GM23248 (cell line): ENCODE data around the gene ATXN7L2. TPM values are rescaled to one million over a fixed set of nuclear protein-coding genes. Genes with fewer than 3 reads are reported as not detected.

Source experiments
- DNase-seq: peaks from one replicate; pipeline ENCODE4 v3.0.0-alpha.2; 2015
- H2AFZ ChIP-seq: fragments of 200-600 bp; sonication (generic); 2 replicates; pipeline ENCODE4 v1.6.1; 2016; ENCODE audit warnings: antibody characterized with exemption
- H3F3A ChIP-seq: fragments of 200-600 bp; sonication (generic); 2 replicates; pipeline ENCODE4 v1.6.1; 2016; ENCODE audit warnings: mild to moderate bottlenecking, antibody characterized with exemption, mixed run types; ENCODE audit not compliant: insufficient read depth
- H3K27ac ChIP-seq: fragments of 200-600 bp; sonication (generic); 2 replicates; pipeline ENCODE4 v1.5.1; 2016; ENCODE audit warnings: mild to moderate bottlenecking
- H3K27me3 ChIP-seq: fragments of 200-600 bp; sonication (generic); replicated peaks from 2 replicates; pipeline ENCODE4 v1.6.1; 2016; ENCODE audit warnings: mild to moderate bottlenecking; ENCODE audit not compliant: insufficient read depth
- H3K36me3 ChIP-seq: fragments of 200-600 bp; sonication (generic); 2 replicates; pipeline ENCODE4 v1.6.1; 2016; ENCODE audit warnings: low read depth, mild to moderate bottlenecking
- H3K4me1 ChIP-seq: fragments of 200-600 bp; sonication (generic); 2 replicates; pipeline ENCODE4 v1.6.1; 2016; ENCODE audit warnings: mild to moderate bottlenecking; ENCODE audit not compliant: insufficient read depth
- H3K4me2 ChIP-seq: fragments of 200-600 bp; sonication (generic); one replicate; pipeline ENCODE4 v1.6.1; 2016; ENCODE audit warnings: mild to moderate bottlenecking; ENCODE audit not compliant: unreplicated experiment
- H3K4me3 ChIP-seq: fragments of 200-600 bp; sonication (generic); 2 replicates; pipeline ENCODE4 v1.5.1; 2016; ENCODE audit warnings: mild to moderate bottlenecking
- H3K79me2 ChIP-seq: fragments of 200-600 bp; sonication (generic); 2 replicates; pipeline ENCODE4 v1.6.1; 2016; ENCODE audit warnings: mild to moderate bottlenecking; ENCODE audit not compliant: insufficient read depth
- H3K9ac ChIP-seq: fragments of 200-600 bp; sonication (generic); 2 replicates; pipeline ENCODE4 v1.6.1; 2016; ENCODE audit warnings: mild to moderate bottlenecking
- H3K9me2 ChIP-seq: fragments of 200-600 bp; sonication (generic); 2 replicates; pipeline ENCODE4 v1.6.1; 2016; ENCODE audit warnings: mixed run types, mild to moderate bottlenecking, moderate library complexity; ENCODE audit not compliant: insufficient read depth
- H3K9me3 ChIP-seq: fragments of 200-600 bp; sonication (generic); one replicate; pipeline ENCODE4 v1.6.1; 2017; ENCODE audit warnings: low read depth
- H4K20me1 ChIP-seq: fragments of 200-600 bp; sonication (generic); 2 replicates; pipeline ENCODE4 v1.6.0; 2016; ENCODE audit not compliant: insufficient read depth
- EZH2 ChIP-seq: fragments of 200-600 bp; sonication (generic); IDR thresholded peaks from 2 replicates; pipeline ENCODE4 v1.6.1; 2018; ENCODE audit warnings: antibody characterized with exemption, mild to moderate bottlenecking; ENCODE audit not compliant: insufficient read depth, poor library complexity, severe bottlenecking
- EZH2phosphoT487 ChIP-seq: fragments of 200-600 bp; sonication (generic); IDR thresholded peaks from 2 replicates; pipeline ENCODE4 v1.6.1; 2018; ENCODE audit warnings: antibody characterized with exemption, moderate library complexity, mild to moderate bottlenecking, low read depth; ENCODE audit not compliant: insufficient read depth
- WGBS, 2 experiments: methylation state at CpG; one replicate each; pipeline ENCODE4 v1.1.6; 2015 to 2017; ENCODE audit warnings: low lambda C conversion rate in 2 of 2, low coverage in 1 of 2; ENCODE audit errors: missing lambda C conversion rate in 2 of 2; 5-methylcytosine and 5-hydroxymethylcytosine counted together
- in situ Hi-C: fragments of 300-500 bp; cut with MboI; formaldehyde crosslinking; loops from 2 replicates; pipeline ENCODE4 v1.15.0; 2020
- polyA plus RNA-seq: library from polyadenylated mRNA; unstranded; fragments of >200 nt; fragmentation: Nextera tagmentation; extraction: Ambion mirVana; gene quantifications from 2 replicates; pipeline ENCODE4 v1.2.1, GENCODE V29; 2016
- total RNA-seq: library from RNA; depleted of rRNA; stranded (reverse); fragments of >200 nt; shearing (Covaris generic); gene quantifications from 2 replicates; pipeline ENCODE4 v1.2.3, GENCODE V29; 2014

The ATXN7L2 gene
- total and polyA plus RNA-seq, 2 experiments from 2014 or later = 2.1 to 3.3 TPM

- H3K4me1 ChIP-seq = peaks cover 7% of the 10 kb centered on the region; the same call in 1 of the 2 replicates
- no peaks in the 10 kb centered on the region for H3K9me2 ChIP-seq
- TF ChIP-seq EZH2phosphoT487 (no peak), EZH2 (no peak)
- no peaks in the 10 kb centered on the region for H3K9me3 ChIP-seq
- H3K27ac ChIP-seq = no peak overlapping the region
- peak overlapping the region; percentile 90 for H3K4me3 ChIP-seq
- WGBS, 2 experiments = 6% methylated on average over 28 to 29 of the region's 29 CpGs
- DNase-seq = peak; percentile 35
- no peaks in the 10 kb centered on the region for H3K27me3 ChIP-seq
- H2AFZ ChIP-seq = peak overlapping the region; percentile 98
- in situ Hi-C loops = no loop called here
- peak overlapping the region; percentile 94 for H3K4me2 ChIP-seq
- H3K36me3 ChIP-seq = no peaks in the 10 kb centered on the region
- no peak overlapping the region; the same call in 1 of the 2 replicates for H3K9ac ChIP-seq
- 0 out of 2 replicates have a peak, but pooled peaks cover 7% of the 10 kb centered on the region for H3K79me2 ChIP-seq
- H4K20me1 ChIP-seq = no peaks in the 10 kb centered on the region
- H3F3A ChIP-seq = no peaks in the 10 kb centered on the region
These were observed 674 bp upstream of the ATXN7L2 start for GRCh38 chr1:109482791-109483671.

GRCh38 chr1:109484519-109484975 lies 842 bp downstream of the ATXN7L2 start:
- Histone ChIP-seq H3K4me1 (peaks cover 7% of the 10 kb centered on the region; the same call in 1 of the 2 replicates), H3K9me2 (no peaks in the 10 kb centered on the region), H3K9me3 (no peaks in the 10 kb centered on the region), H3K27me3 (no peaks in the 10 kb centered on the region), H3K79me2 (0 out of 2 replicates have a peak, but pooled peaks cover 7% of the 10 kb centered on the region), H3K9ac (peak overlapping the region; percentile 89), H3F3A (no peaks in the 10 kb centered on the region), H3K27ac (no peak overlapping the region), H2AFZ (peak overlapping the region; percentile 94), H3K4me3 (peak overlapping the region; percentile 90), H4K20me1 (no peaks in the 10 kb centered on the region), H3K4me2 (peak overlapping the region; percentile 92), H3K36me3 (no peaks in the 10 kb centered on the region)
- TF ChIP-seq EZH2 = no peak
- TF ChIP-seq EZH2phosphoT487 = no peak
- in situ Hi-C loops = no loop called here
- WGBS, 2 experiments = 23 to 27% methylated on average over 13 to 15 of the region's 15 CpGs
- peak; percentile 23 for DNase-seq

GRCh38 chr1:109485001-109485400 lies 1.3 kb downstream of the ATXN7L2 start:
- H3K9me3 ChIP-seq = no peaks in the 10 kb centered on the region
- no peaks in the 10 kb centered on the region for H3F3A ChIP-seq
- no peaks in the 10 kb centered on the region for H4K20me1 ChIP-seq
- H3K36me3 ChIP-seq = no peaks in the 10 kb centered on the region
- peak overlapping the region; percentile 90 for H3K4me3 ChIP-seq
- 0 out of 2 replicates have a peak, but pooled peaks cover 7% of the 10 kb centered on the region for H3K79me2 ChIP-seq
- H2AFZ ChIP-seq = peak overlapping the region; percentile 94; the same call in 1 of the 2 replicates
- H3K27ac ChIP-seq = no peak overlapping the region
- H3K9me2 ChIP-seq = no peaks in the 10 kb centered on the region
- H3K4me2 ChIP-seq = peak overlapping the region; percentile 92
- TF ChIP-seq EZH2 = no peak
- TF ChIP-seq EZH2phosphoT487 = no peak
- peak; percentile 25 for DNase-seq
- peaks cover 7% of the 10 kb centered on the region; the same call in 1 of the 2 replicates for H3K4me1 ChIP-seq
- no peaks in the 10 kb centered on the region for H3K27me3 ChIP-seq
- 2 to 13% methylated on average over 3 of the region's 3 CpGs for WGBS, 2 experiments
- in situ Hi-C loops = no loop called here
- H3K9ac ChIP-seq = peak overlapping the region; percentile 89; the same call in 1 of the 2 replicates

- H2AFZ ChIP-seq = no peak overlapping the region
- H3K27me3 ChIP-seq = no peaks in the 10 kb centered on the region
- H3K36me3 ChIP-seq = no peaks in the 10 kb centered on the region
- no peaks in the 10 kb centered on the region for H4K20me1 ChIP-seq
- in situ Hi-C loops = no loop called here
- DNase-seq = no peak
- 0 out of 2 replicates have a peak, but pooled peaks cover 7% of the 10 kb centered on the region for H3K79me2 ChIP-seq
- H3K4me3 ChIP-seq = no peak overlapping the region
- no peaks in the 10 kb centered on the region for H3K9me2 ChIP-seq
- WGBS, 2 experiments = 73 to 86% methylated on average over 3 to 5 of the region's 5 CpGs
- no peaks in the 10 kb centered on the region for H3F3A ChIP-seq
- peaks cover 7% of the 10 kb centered on the region; the same call in 1 of the 2 replicates for H3K4me1 ChIP-seq
- H3K27ac ChIP-seq = no peak overlapping the region
- no peak overlapping the region for H3K4me2 ChIP-seq
- H3K9ac ChIP-seq = no peak overlapping the region
- H3K9me3 ChIP-seq = no peaks in the 10 kb centered on the region
- TF ChIP-seq EZH2phosphoT487 (no peak), EZH2 (no peak)
These were observed 3.6 kb downstream of the ATXN7L2 start for GRCh38 chr1:109487261-109487660.
